GM18526 (cell line): ENCODE results near the gene KCNJ3.

Experiments
- POLR2A ChIP-seq: IDR thresholded peaks from 3 replicates; pipeline ENCODE4 v1.6.1; 2011; ENCODE audit not compliant: insufficient read length; ENCODE audit errors: extremely low read depth

Gene KCNJ3

DNA sequence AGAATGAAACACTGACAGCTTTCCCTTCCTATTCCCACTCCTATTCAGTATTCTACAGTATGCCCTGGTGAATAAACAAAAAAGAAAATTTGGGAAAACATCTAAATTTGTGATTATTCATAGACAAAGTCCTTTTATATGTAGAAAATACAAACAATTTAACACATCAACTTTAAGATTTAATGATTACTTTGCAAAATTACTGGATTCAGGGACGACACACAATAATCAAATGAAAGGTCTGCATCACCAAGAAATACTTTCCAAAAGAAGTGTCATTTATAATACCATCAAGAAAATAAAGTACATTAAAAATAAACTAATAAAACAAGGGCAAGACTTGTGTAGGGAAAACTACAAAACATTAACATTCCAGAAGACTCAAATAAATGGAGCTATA is 199.8 kb downstream of the KCNJ3 start:
- TF ChIP-seq POLR2A: no peak

DNA sequence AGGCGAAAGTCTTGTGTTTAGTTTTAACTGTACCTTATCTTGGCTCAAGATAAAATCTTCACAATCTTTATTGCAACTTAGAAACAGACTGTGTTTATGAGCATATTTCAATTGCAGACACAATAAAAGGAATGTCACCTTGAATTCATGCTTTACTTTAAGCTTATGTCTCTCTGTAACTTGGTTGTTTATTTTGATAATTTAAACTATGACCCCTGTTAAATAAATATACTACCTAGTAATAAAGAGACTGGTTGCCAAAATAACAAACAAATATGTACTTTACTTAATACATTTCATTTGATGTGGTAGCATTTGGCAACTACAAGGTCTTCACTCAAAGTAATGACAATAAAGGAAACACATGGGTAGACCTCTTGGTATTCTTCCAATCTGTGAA is 202.6 kb downstream of the KCNJ3 start:
- TF ChIP-seq POLR2A: no peak
